GM18511 (cell line): ENCODE data around the gene CACNA1C.

Experiments used
- ATAC-seq: cut with Tn5 transposase; IDR thresholded peaks from one replicate; pipeline ENCODE4 v1.9.1; 2021; ENCODE audit warnings: mild to moderate bottlenecking, moderate library complexity; ENCODE audit not compliant: unreplicated experiment

The CACNA1C gene

GRCh38 chr12:2606186-2606910 is 553.6 kb downstream of the CACNA1C start:
- ATAC-seq: no peak

GRCh38 chr12:2607881-2608607 is 555.3 kb downstream of the CACNA1C start:
- ATAC-seq: no peak

- no peak for ATAC-seq
Observed at GRCh38 chr12:2608608-2608945, 555.8 kb downstream of the CACNA1C start.

- ATAC-seq: no peak
Observed at GRCh38 chr12:2609020-2609419, 556.2 kb downstream of the CACNA1C start.

GRCh38 chr12:2610358-2610757 is 557.6 kb downstream of the CACNA1C start:
- ATAC-seq: no peak

- peak; percentile 62 for ATAC-seq
Observed at GRCh38 chr12:2613326-2614073, 560.7 kb downstream of the CACNA1C start.

- no peak for ATAC-seq
Observed at GRCh38 chr12:2614341-2614740, 561.6 kb downstream of the CACNA1C start.

GRCh38 chr12:2615665-2616402 is 563.0 kb downstream of the CACNA1C start:
- no peak for ATAC-seq

GRCh38 chr12:2616763-2617162 is 564.0 kb downstream of the CACNA1C start:
- no peak for ATAC-seq

GRCh38 chr12:2617365-2617764 is 564.6 kb downstream of the CACNA1C start:
- ATAC-seq: no peak

- no peak for ATAC-seq
Observed at GRCh38 chr12:2618291-2618995, 565.7 kb downstream of the CACNA1C start.

- no peak for ATAC-seq
Observed at GRCh38 chr12:2619136-2619535, 566.3 kb downstream of the CACNA1C start.

GRCh38 chr12:2622460-2622859 is 569.7 kb downstream of the CACNA1C start:
- no peak for ATAC-seq

GRCh38 chr12:2623472-2623871 is 570.7 kb downstream of the CACNA1C start:
- no peak for ATAC-seq

- ATAC-seq: no peak
Observed at GRCh38 chr12:2624543-2625288, 571.9 kb downstream of the CACNA1C start.

- no peak for ATAC-seq
Observed at GRCh38 chr12:2625289-2625612, 572.5 kb downstream of the CACNA1C start.

GRCh38 chr12:2627076-2627834 is 574.5 kb downstream of the CACNA1C start:
- ATAC-seq: no peak

- ATAC-seq: no peak
Observed at GRCh38 chr12:2627835-2628191, 575.0 kb downstream of the CACNA1C start.

- ATAC-seq: no peak
Observed at GRCh38 chr12:2628401-2628800, 575.6 kb downstream of the CACNA1C start.
